Muscle layer of duodenum (tissue), 2 donors: ENCODE results near the gene NUP88.

ENCODE experiments used
- H3K27ac ChIP-seq: one replicate; pipeline ENCODE4 v1.7.0; 2013; ENCODE audit warnings: mild to moderate bottlenecking, low read length
- H3K27me3 ChIP-seq: one replicate; pipeline ENCODE4 v1.7.0; 2013; ENCODE audit warnings: low read depth, mild to moderate bottlenecking, control low read depth, low read length
- H3K36me3 ChIP-seq, 2 donors: one replicate each; pipeline ENCODE4 v1.7.0; 2013; ENCODE audit warnings: low read length in 2 of 2, control low read depth in 1 of 2, mild to moderate bottlenecking in 1 of 2; ENCODE audit not compliant: insufficient read depth in 2 of 2, control insufficient read depth in 1 of 2
- H3K4me1 ChIP-seq, 2 donors: one replicate each; pipeline ENCODE4 v1.7.0; 2013; ENCODE audit warnings: low read length in 2 of 2, mild to moderate bottlenecking in 2 of 2, control low read depth in 1 of 2, moderate library complexity in 1 of 2; ENCODE audit not compliant: insufficient read depth in 2 of 2, control insufficient read depth in 1 of 2
- H3K4me3 ChIP-seq, 2 donors: one replicate each; pipeline ENCODE4 v1.7.0; 2013; ENCODE audit warnings: low read length in 2 of 2, low read depth in 1 of 2, mild to moderate bottlenecking in 1 of 2
- H3K9me3 ChIP-seq, 2 donors: one replicate each; pipeline ENCODE4 v1.7.0; 2013; ENCODE audit warnings: low read length in 2 of 2, control low read depth in 1 of 2, mild to moderate bottlenecking in 1 of 2; ENCODE audit not compliant: control insufficient read depth in 1 of 2
- donor health status: healthy.

NUP88 gene

DNA sequence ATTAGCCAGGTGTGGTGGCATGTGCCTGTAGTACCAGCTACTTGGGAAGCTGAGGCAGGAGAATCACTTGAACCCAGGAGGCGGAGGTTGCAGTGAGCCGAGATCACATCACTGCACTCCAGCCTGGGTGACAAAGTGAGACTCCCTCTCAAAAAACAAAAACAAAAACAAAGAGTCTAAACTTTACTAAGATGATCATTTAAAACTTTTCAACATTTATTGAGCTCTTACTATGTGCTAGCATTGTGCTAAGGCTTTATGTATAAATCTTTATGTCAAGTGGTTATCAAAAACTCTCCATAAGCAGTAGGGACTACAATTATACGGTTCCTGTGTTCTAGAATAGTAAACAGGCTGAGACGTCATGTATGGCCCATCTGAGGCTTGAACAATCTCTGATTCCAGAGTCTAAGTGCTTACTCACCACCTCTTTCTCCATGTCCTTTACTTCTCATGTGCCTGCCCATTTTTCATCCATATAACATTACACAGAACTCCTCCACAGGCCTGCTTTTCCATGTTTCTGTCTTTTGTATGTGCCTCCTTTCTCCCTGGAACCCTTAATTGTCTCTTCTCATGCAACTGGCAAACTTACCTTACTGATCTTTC, 66.7 kb downstream of the NUP88 start:
- Histone ChIP-seq H3K36me3 (peaks cover 45 to 68% of the 10 kb centered on the region in 2 donors), H3K9me3 (no peaks in the 10 kb centered on the region), H3K27me3 (no peaks in the 10 kb centered on the region), H3K27ac (no peak overlapping the region), H3K4me1 (no peaks in the 10 kb centered on the region), H3K4me3 (no peak overlapping the region)

- H3K4me1 ChIP-seq = no peaks in the 10 kb centered on the region
- peaks cover 34 to 36% of the 10 kb centered on the region in 2 donors for H3K36me3 ChIP-seq
- H3K4me3 ChIP-seq = no peak overlapping the region
- no peak overlapping the region for H3K27ac ChIP-seq
- H3K9me3 ChIP-seq = no peaks in the 10 kb centered on the region
- no peaks in the 10 kb centered on the region for H3K27me3 ChIP-seq
These were observed 74.5 kb downstream of the NUP88 start for GRCh38 chr17:5344914-5345313.
